Upper lobe of right lung (tissue), 1 donor: ENCODE results near the gene MEG3. TPM values are rescaled to one million over a fixed set of nuclear protein-coding genes. Genes with fewer than 3 reads are reported as not detected.

Experiments used
- ATAC-seq: fragments of 200-7000 bp; cut with Tn5 transposase; one replicate; pipeline ENCODE4 v1.9.1; 2020; ENCODE audit warnings: mild to moderate bottlenecking, moderate library complexity
- DNase-seq: peaks from one replicate; pipeline ENCODE4 v3.0.0-alpha.2; 2020
- H3K27ac ChIP-seq: fragments of 200-600 bp; one replicate; pipeline ENCODE4 v1.8.0; 2022
- H3K27me3 ChIP-seq: fragments of 200-600 bp; one replicate; pipeline ENCODE4 v1.8.0; 2022; ENCODE audit warnings: mild to moderate bottlenecking
- H3K36me3 ChIP-seq: fragments of 200-600 bp; one replicate; pipeline ENCODE4 v1.8.0; 2022
- H3K4me1 ChIP-seq: fragments of 200-600 bp; one replicate; pipeline ENCODE4 v1.8.0; 2022
- H3K4me3 ChIP-seq: fragments of 200-600 bp; one replicate; pipeline ENCODE4 v1.8.0; 2022; ENCODE audit warnings: mild to moderate bottlenecking
- H3K9me3 ChIP-seq: fragments of 200-600 bp; one replicate; pipeline ENCODE4 v1.8.0; 2022
- CTCF ChIP-seq: fragments of 200-600 bp; IDR thresholded peaks from one replicate; pipeline ENCODE4 v1.8.0; 2022; ENCODE audit warnings: antibody characterized with exemption
- intact Hi-C: fragments of 100-400 bp; cut with DNase I; formaldehyde crosslinking; loops from one replicate; pipeline ENCODE4 v1.11.0; 2022
- total RNA-seq: library from RNA; stranded (reverse); fragmentation: NEBNext Ultra II Directional; extraction: Animal tissue kit (Norgen Biotek cat#: 25700); gene quantifications from one replicate; pipeline ENCODE4 v1.2.1, GENCODE V29; 2021
- donor health status: DM: no; HTN: yes; CAD: no; lungs with severe emphysema.

MEG3 gene
- total RNA-seq, 1 donor from 2014 or later, result 15.6 TPM

- no peak for TF ChIP-seq CTCF
- intact Hi-C loops, result no loop called here
- Histone ChIP-seq H3K36me3 (no peaks in the 10 kb centered on the region), H3K27me3 (peaks cover 13% of the 10 kb centered on the region), H3K9me3 (no peaks in the 10 kb centered on the region), H3K27ac (no peak overlapping the region), H3K4me1 (no peaks in the 10 kb centered on the region), H3K4me3 (no peak overlapping the region)
- ATAC-seq (no peak), DNase-seq (no peak)
These were observed 15.3 kb downstream of the MEG3 start for GRCh38 chr14:100841066-100841760.

- Histone ChIP-seq H3K27ac (no peak overlapping the region), H3K4me1 (no peaks in the 10 kb centered on the region), H3K27me3 (peaks cover 10% of the 10 kb centered on the region), H3K36me3 (no peaks in the 10 kb centered on the region), H3K4me3 (no peak overlapping the region), H3K9me3 (no peaks in the 10 kb centered on the region)
- DNase-seq (no peak), ATAC-seq (no peak)
- intact Hi-C loops, result no loop called here
- TF ChIP-seq CTCF, result no peak
These were observed 16.0 kb downstream of the MEG3 start for GRCh38 chr14:100841761-100842403.

GRCh38 chr14:100842799-100843198 is 16.9 kb downstream of the MEG3 start:
- Histone ChIP-seq H3K4me3 (no peak overlapping the region), H3K27ac (no peak overlapping the region), H3K36me3 (no peaks in the 10 kb centered on the region), H3K4me1 (no peaks in the 10 kb centered on the region), H3K27me3 (peaks cover 10% of the 10 kb centered on the region), H3K9me3 (no peaks in the 10 kb centered on the region)
- intact Hi-C loops, result no loop called here
- TF ChIP-seq CTCF, result no peak
- DNase-seq (no peak), ATAC-seq (no peak)

- ATAC-seq, result no peak
- Histone ChIP-seq H3K36me3 (no peaks in the 10 kb centered on the region), H3K27me3 (peaks cover 10% of the 10 kb centered on the region), H3K4me3 (no peak overlapping the region), H3K4me1 (no peaks in the 10 kb centered on the region), H3K9me3 (no peaks in the 10 kb centered on the region), H3K27ac (no peak overlapping the region)
- intact Hi-C loops, result no loop called here
- no peak for TF ChIP-seq CTCF
- no peak for DNase-seq
These were observed 18.1 kb downstream of the MEG3 start for GRCh38 chr14:100844082-100844408.

- intact Hi-C loops, result no loop called here
- Histone ChIP-seq H3K4me1 (no peaks in the 10 kb centered on the region), H3K36me3 (no peaks in the 10 kb centered on the region), H3K27me3 (peaks cover 10% of the 10 kb centered on the region), H3K9me3 (no peaks in the 10 kb centered on the region), H3K4me3 (no peak overlapping the region), H3K27ac (no peak overlapping the region)
- ATAC-seq, result no peak
- DNase-seq, result no peak
- no peak for TF ChIP-seq CTCF
These were observed 18.5 kb downstream of the MEG3 start for GRCh38 chr14:100844421-100844820.
